CD4-positive, alpha-beta T cell treated with Interleukin-2 at 100 ng/mL for 4 hours (primary cell): ENCODE data around the gene COL6A2.
"Not testable (repeated sequence)": the region's sequence is repeated elsewhere in the genome, so short reads cannot be mapped to it uniquely, and the experiment has no call there.

Source experiments
- DNase-seq: peaks from one replicate; pipeline ENCODE4 v3.0.0-alpha.2; 2020; ENCODE audit warnings: low spot score

Gene COL6A2

GRCh38 chr21:46061063-46061462 is 36.8 kb upstream of the COL6A2 start:
- no peak for DNase-seq

GRCh38 chr21:46061518-46061917 is 36.4 kb upstream of the COL6A2 start:
- no peak for DNase-seq

- DNase-seq = no peak
These were observed 36.0 kb upstream of the COL6A2 start for GRCh38 chr21:46061950-46062349.

GRCh38 chr21:46062471-46063211 is 35.3 kb upstream of the COL6A2 start:
- DNase-seq = no peak

GRCh38 chr21:46063227-46063626 is 34.7 kb upstream of the COL6A2 start:
- no peak for DNase-seq

- DNase-seq = no peak
These were observed 33.9 kb upstream of the COL6A2 start for GRCh38 chr21:46063734-46064680.

GRCh38 chr21:46064870-46065214 is 33.1 kb upstream of the COL6A2 start:
- no peak for DNase-seq

- no peak for DNase-seq
These were observed 32.5 kb upstream of the COL6A2 start for GRCh38 chr21:46065215-46065913.

GRCh38 chr21:46065914-46066551 is 31.9 kb upstream of the COL6A2 start:
- DNase-seq = no peak

- no peak for DNase-seq
These were observed 31.2 kb upstream of the COL6A2 start for GRCh38 chr21:46066591-46067331.

- DNase-seq = no peak
These were observed 30.3 kb upstream of the COL6A2 start for GRCh38 chr21:46067505-46068201.

- no peak for DNase-seq
These were observed 29.3 kb upstream of the COL6A2 start for GRCh38 chr21:46068516-46069079.

- no peak for DNase-seq
These were observed 28.7 kb upstream of the COL6A2 start for GRCh38 chr21:46069166-46069565.

- DNase-seq = no peak
These were observed 28.1 kb upstream of the COL6A2 start for GRCh38 chr21:46069719-46070279.

GRCh38 chr21:46071082-46071481 is 26.8 kb upstream of the COL6A2 start:
- no peak for DNase-seq

GRCh38 chr21:46076724-46077123 is 21.2 kb upstream of the COL6A2 start:
- not testable (repeated sequence) for DNase-seq

GRCh38 chr21:46077674-46078101 is 20.2 kb upstream of the COL6A2 start:
- no peak for DNase-seq

GRCh38 chr21:46078322-46078977 is 19.5 kb upstream of the COL6A2 start:
- DNase-seq = no peak

- no peak for DNase-seq
These were observed 18.9 kb upstream of the COL6A2 start for GRCh38 chr21:46078978-46079351.
